K562 (cell line): ENCODE results near the gene PIP4K2C. TPM values are rescaled to one million over a fixed set of nuclear protein-coding genes. Genes with fewer than 3 reads are reported as not detected.

Source experiments
- ATAC-seq: fragments of 200-7000 bp; cut with Tn5 transposase; 3 replicates; pipeline ENCODE4 v1.9.1; 2020; ENCODE audit warnings: moderate library complexity
- BruUV-seq: library from RNA; stranded (reverse); fragments of 400-500 nt; replicated peaks from 2 replicates; lab custom pipeline; 2021; lab: Mats Ljungman, UMichigan
- CTCF ChIA-PET: fragments of 300-600 bp; formaldehyde crosslinking; extraction: SDS; loops from one replicate; lab custom pipeline; 2021; ENCODE audit warnings: low intra/inter-chr PET ratio; lab: Yijun Ruan, JAX
- POLR2A ChIA-PET: fragments of 300-600, 350-650 bp; sonication (Branson Sonifier 250); formaldehyde crosslinking; extraction: SDS; loops from one replicate; lab custom pipeline; 2021; ENCODE audit warnings: antibody characterized with exemption, inconsistent platforms; lab: Yijun Ruan, JAX
- DNase-seq, 4 experiments: peaks; one replicate each; pipeline versions ENCODE4 v3.0.0 to v3.0.0-alpha.2; 2011 to 2018; ENCODE audit warnings: low spot score in 3 of 4, mixed read lengths in 3 of 4; ENCODE audit errors: extremely low read depth in 1 of 4
- FAIRE-seq: peaks from 2 replicates; lab custom pipeline; 2011; peaks lifted over from hg19 to GRCh38; lab: Jason Lieb, UNC
- H2AFZ ChIP-seq: 2 replicates; pipeline ENCODE4 v1.6.0; 2011; ENCODE audit warnings: low read depth, low read length, control low read depth, inconsistent platforms
- H3K27ac ChIP-seq: fragments of 200-600 bp; 3 replicates; pipeline ENCODE4 v1.8.0; 2011; ENCODE audit warnings: low read depth, mild to moderate bottlenecking, control low read depth, inconsistent platforms, low read length, moderate library complexity, mixed read lengths; ENCODE audit errors: extremely low read depth
- H3K27me3 ChIP-seq, 2 experiments: fragments of 300-600 bp in 1 of 2; 2 replicates in 1 of 2; 3 replicates in 1 of 2; pipeline versions ENCODE4 v1.6.0 to v1.8.0; 2011; ENCODE audit warnings: inconsistent platforms in 2 of 2, low read length in 2 of 2, mild to moderate bottlenecking in 1 of 2, mixed read lengths in 1 of 2, moderate library complexity in 1 of 2; ENCODE audit not compliant: control insufficient read depth in 2 of 2, insufficient read depth in 2 of 2
- H3K36me3 ChIP-seq: fragments of 300-600 bp; 3 replicates; pipeline ENCODE4 v1.8.0; 2011; ENCODE audit warnings: mild to moderate bottlenecking, low read length, inconsistent platforms; ENCODE audit not compliant: control insufficient read depth, insufficient read depth
- H3K4me1 ChIP-seq, 2 experiments: fragments of 200-600 bp in 1 of 2; replicated peaks in 1 of 2; 2 replicates in 1 of 2; 3 replicates in 1 of 2; pipeline versions ENCODE4 v1.5.1 to v1.8.0; 2011; ENCODE audit warnings: inconsistent platforms in 2 of 2, low read length in 2 of 2, mild to moderate bottlenecking in 1 of 2, mixed read lengths in 1 of 2, moderate library complexity in 1 of 2; ENCODE audit not compliant: control insufficient read depth in 2 of 2, insufficient read depth in 2 of 2
- H3K4me2 ChIP-seq: 2 replicates; pipeline ENCODE4 v1.6.1; 2011; ENCODE audit warnings: low read length, control low read depth, inconsistent platforms, mixed read lengths; ENCODE audit not compliant: insufficient read depth
- H3K4me3 ChIP-seq: fragments of 200-600 bp; sonication (generic), shearing (Covaris generic); 2 replicates; pipeline ENCODE4 v1.5.1; 2016; ENCODE audit warnings: control low read depth, inconsistent platforms
- H3K79me2 ChIP-seq: fragments of 200-600 bp; 3 replicates; pipeline ENCODE4 v1.8.0; 2011; ENCODE audit warnings: low read length, inconsistent platforms; ENCODE audit not compliant: control insufficient read depth, insufficient read depth
- H3K9ac ChIP-seq, 2 experiments: 2 replicates each; pipeline versions ENCODE4 v1.6.0 to v1.6.1; 2011; ENCODE audit warnings: low read depth in 2 of 2, low read length in 2 of 2, control low read depth in 1 of 2, inconsistent platforms in 1 of 2, mild to moderate bottlenecking in 1 of 2, mixed read lengths in 1 of 2; ENCODE audit not compliant: insufficient read depth in 1 of 2
- H3K9me1 ChIP-seq: one replicate; pipeline ENCODE4 v1.6.0; 2011; ENCODE audit warnings: inconsistent platforms, mild to moderate bottlenecking, low read length, moderate library complexity; ENCODE audit not compliant: control insufficient read depth, insufficient read depth
- H3K9me3 ChIP-seq: replicated peaks from 2 replicates; pipeline ENCODE4 v1.5.1; 2011; ENCODE audit warnings: low read depth, low read length, inconsistent platforms; ENCODE audit not compliant: control insufficient read depth, insufficient read depth
- H4K20me1 ChIP-seq: replicated peaks from 2 replicates; pipeline ENCODE4 v1.6.1; 2011; ENCODE audit warnings: low read length, inconsistent platforms, mixed read lengths; ENCODE audit not compliant: control insufficient read depth, insufficient read depth
- C11orf30 ChIP-seq: fragments of 450-650 bp; IDR thresholded peaks from 2 replicates; pipeline ENCODE4 v1.6.1; 2016; ENCODE audit warnings: low read depth, mild to moderate bottlenecking
- ERF ChIP-seq: fragments of 450-650 bp; formaldehyde crosslinking; IDR thresholded peaks from 2 replicates; pipeline ENCODE4 v1.4.0; 2020; ENCODE audit warnings: mild to moderate bottlenecking, mixed read lengths
- GABPB2 ChIP-seq: fragments of 250-450 bp; sonication (Bioruptor Pico); conservative IDR thresholded peaks from 2 replicates; pipeline ENCODE4 v1.5.1; 2021; ENCODE audit warnings: mild to moderate bottlenecking
- HMGN3 ChIP-seq: IDR thresholded peaks from 2 replicates; pipeline ENCODE4 v1.6.1; 2011; ENCODE audit warnings: borderline replicate concordance, low read depth, mild to moderate bottlenecking, mixed read lengths, low read length; ENCODE audit not compliant: insufficient read length; ENCODE audit errors: extremely low read depth
- MTA2 ChIP-seq: fragments of 450-650 bp; IDR thresholded peaks from 2 replicates; pipeline ENCODE4 v1.6.1; 2016; ENCODE audit warnings: low read depth
- NR2C1 ChIP-seq, 2 experiments: fragments of 450-650 bp; IDR thresholded peaks; 2 replicates each; pipeline ENCODE4 v1.6.1; 2017; ENCODE audit warnings: mild to moderate bottlenecking in 2 of 2, antibody characterized with exemption in 1 of 2, inconsistent platforms in 1 of 2, missing compliant biosample characterization in 1 of 2, missing genetic modification characterization in 1 of 2
- POLR3G ChIP-seq: IDR thresholded peaks from 2 replicates; pipeline ENCODE4 v1.6.1; 2011; ENCODE audit not compliant: insufficient read length, insufficient replicate concordance; ENCODE audit errors: extremely low read depth
- RHOXF2B ChIP-seq: fragments of 250-450 bp; sonication (Bioruptor Pico); conservative IDR thresholded peaks from 2 replicates; pipeline ENCODE4 v1.5.1; 2021
- SLC30A9 ChIP-seq: fragments of 250-450 bp; sonication (Bioruptor Pico); IDR thresholded peaks from 2 replicates; pipeline ENCODE4 v1.8.0; 2022; ENCODE audit warnings: mild to moderate bottlenecking, moderate library complexity
- TCFL5 ChIP-seq: fragments of 250-450 bp; sonication (Bioruptor Pico); conservative IDR thresholded peaks from 2 replicates; pipeline ENCODE4 v1.6.1; 2021; ENCODE audit warnings: mild to moderate bottlenecking, moderate library complexity, matching md5 sums
- ZNF277 ChIP-seq: fragments of 250-450 bp; sonication (Bioruptor Pico); IDR thresholded peaks from 2 replicates; pipeline ENCODE4 v1.8.0; 2022; ENCODE audit warnings: inconsistent platforms, mild to moderate bottlenecking, moderate library complexity, borderline replicate concordance
- ZNF316 ChIP-seq: fragments of 450-650 bp; IDR thresholded peaks from 2 replicates; pipeline ENCODE4 v1.6.1; 2016
- WGBS: fragments of 100-300 bp; shearing (Covaris generic); methylation state at CpG from one replicate; pipeline ENCODE4 v1.1.6; 2016; ENCODE audit warnings: low coverage, mixed read lengths; ENCODE audit not compliant: insufficient coverage; ENCODE audit errors: missing lambda C conversion rate; 5-methylcytosine and 5-hydroxymethylcytosine counted together
- in situ Hi-C: fragments of 300-500 bp; cut with MboI; formaldehyde crosslinking; loops from 4 replicates; pipeline ENCODE4 v1.15.0; 2018; ENCODE audit warnings: inconsistent platforms, mixed read lengths
- intact Hi-C: fragments of 100-400 bp; cut with micrococcal nuclease; formaldehyde crosslinking; loops from 2 replicates; pipeline ENCODE4 v1.14.2; 2022
- polyA plus RNA-seq, 8 experiments: library from polyadenylated mRNA; depleted of rRNA in 4 of 8; stranded (reverse) in 5 of 8; unstranded in 3 of 8; fragments of >200 nt; fragmentation: Nextera tagmentation in 2 of 8; fragmentation: Illumina TruSeq in 1 of 8; extraction: Ambion mirVana in 2 of 8; extraction: Trizol in 1 of 8; gene quantifications; 2 replicates each; pipeline versions ENCODE4 v1.2.1 to v1.2.3, GENCODE V29; 2011 to 2014; ENCODE audit warnings: inconsistent platforms in 1 of 8, missing spikeins in 1 of 8
- total RNA-seq, 7 experiments: library from RNA; depleted of rRNA in 6 of 7; stranded (reverse); fragments of >200 nt in 6 of 7; fragmentation: Illumina TruSeq in 2 of 7; extraction: Trizol in 2 of 7; gene quantifications; 2 replicates each; pipeline versions ENCODE4 v1.2.1 to v1.2.3, GENCODE V29; 2011 to 2021; ENCODE audit warnings: low replicate concordance in 1 of 7

Gene PIP4K2C
- total and polyA plus RNA-seq, 9 of the 15 experiments (the other 6 are each of a cell fraction or from before 2014, with no cell fraction given): 9.0 to 41.4 (median 18.3) TPM

GRCh38 chr12:57606821-57607220 lies 15.8 kb downstream of the PIP4K2C start (continued):
- TF ChIP-seq ERF (CRISPR knock-in tag): no peak
- no peak for TF ChIP-seq NR2C1 (IDR thresholded peaks at IDR 0.05)
- no peak for TF ChIP-seq NR2C1 (tag; IDR thresholded peaks at IDR 0.05)
- TF ChIP-seq GABPB2: no peak

DNA sequence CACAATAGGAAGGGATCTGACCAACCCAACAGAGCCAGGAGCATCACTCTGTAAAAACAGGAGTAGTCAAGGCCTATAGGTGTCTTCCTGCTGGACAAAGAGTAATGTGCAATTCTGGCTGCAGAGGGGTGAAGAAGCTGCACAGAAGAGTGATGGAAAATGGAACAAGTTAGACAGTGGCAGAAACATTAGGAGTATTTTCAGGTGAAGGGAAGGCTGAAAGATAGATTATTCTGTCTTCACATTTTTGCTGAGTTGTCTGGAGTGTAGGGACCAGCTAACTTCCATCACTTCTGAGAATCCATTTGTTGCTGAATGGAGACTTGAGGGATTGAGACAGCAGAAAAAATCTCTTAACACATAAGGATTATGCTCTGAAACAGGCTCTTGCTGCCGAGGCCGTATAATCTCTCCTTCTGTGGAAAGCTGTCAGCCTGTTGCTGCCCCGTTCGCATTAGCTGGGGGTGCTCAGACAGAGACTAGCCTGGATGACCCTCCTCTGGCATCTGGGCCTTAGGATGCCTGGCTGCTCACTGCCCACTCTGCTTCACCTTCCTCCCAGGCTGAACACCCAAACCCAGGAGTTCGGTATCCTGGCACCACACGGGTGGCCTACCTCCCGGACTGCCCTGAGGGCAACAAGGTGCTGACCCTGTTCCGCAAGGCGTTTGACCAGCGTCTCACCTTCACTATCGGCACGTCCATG lies 17.1 kb downstream of the PIP4K2C start:
- FAIRE-seq (peak; percentile 44), ATAC-seq (no peak), DNase-seq (no peak)
- H3K9me3 ChIP-seq: no peaks in the 10 kb centered on the region
- no peak overlapping the region for H2AFZ ChIP-seq
- no peak overlapping the region for H3K4me2 ChIP-seq
- peaks cover 2% of the 10 kb centered on the region; the same call in 2 of the 3 replicates for H3K79me2 ChIP-seq
- H3K4me1 ChIP-seq: peaks cover 42 to 51% of the 10 kb centered on the region in 2 experiments
- TF ChIP-seq MTA2 (no peak), POLR3G (no peak), TCFL5 (CRISPR knock-in tag) (no peak), ZNF316 (peak; percentile 56), ZNF277 (CRISPR knock-in tag) (no peak), RHOXF2B (CRISPR knock-in tag) (no peak), C11orf30 (peak; percentile 36; the same call in 1 of the 2 replicates), HMGN3 (no peak), SLC30A9 (CRISPR knock-in tag) (no peak)
- H3K4me3 ChIP-seq: no peak overlapping the region
- no peaks in the 10 kb centered on the region for H4K20me1 ChIP-seq
- H3K36me3 ChIP-seq: no peaks in the 10 kb centered on the region; the same call in 2 of the 3 replicates
- no peaks in the 10 kb centered on the region for H3K9me1 ChIP-seq
- ChIA-PET CTCF (no interaction called here), POLR2A (interaction anchor here (0.6 to 2.0 kb wide), 6 partner anchors 9 to 124 kb away, joined by 3 to 19 read pairs (median 4); partner anchors contain the start of gene PIP4K2C)
- no peaks in the 10 kb centered on the region for H3K27me3 ChIP-seq
- no TSS peak for BruUV-seq
- H3K9ac ChIP-seq: peak overlapping the region in 1 of 2 experiments; percentile 57; a peak in 1 of 4 replicates
- 63% methylated on average over 11 of the region's 12 CpGs for WGBS
- H3K27ac ChIP-seq: no peak overlapping the region
- in situ Hi-C loops: no loop called here
- intact Hi-C loops: no loop called here
